A172 (cell line): Measurements from ENCODE around the gene FBXO47. TPM values are rescaled to one million over a fixed set of nuclear protein-coding genes. Genes with fewer than 3 reads are reported as not detected.
A peak's percentile ranks its signal among the peaks of the same experiment; 100 is the strongest.

ENCODE experiments used
- DNase-seq: peaks from one replicate; pipeline ENCODE4 v3.0.0-alpha.2; 2015; ENCODE audit warnings: low spot score
- total RNA-seq: library from RNA; depleted of rRNA; stranded (reverse); fragments of >200 nt; shearing (Covaris generic); gene quantifications from 2 replicates; pipeline ENCODE4 v1.2.3, GENCODE V29; 2014

Gene FBXO47
- total RNA-seq, 1 experiment from 2014 or later: not detected

GRCh38 chr17:38905375-38905774 is 61.8 kb downstream of the FBXO47 start:
- no peak for DNase-seq

- no peak for DNase-seq
Observed at GRCh38 chr17:38904892-38905291, 62.3 kb downstream of the FBXO47 start.

- DNase-seq: no peak
Observed at GRCh38 chr17:38903404-38903803, 63.8 kb downstream of the FBXO47 start.

DNA sequence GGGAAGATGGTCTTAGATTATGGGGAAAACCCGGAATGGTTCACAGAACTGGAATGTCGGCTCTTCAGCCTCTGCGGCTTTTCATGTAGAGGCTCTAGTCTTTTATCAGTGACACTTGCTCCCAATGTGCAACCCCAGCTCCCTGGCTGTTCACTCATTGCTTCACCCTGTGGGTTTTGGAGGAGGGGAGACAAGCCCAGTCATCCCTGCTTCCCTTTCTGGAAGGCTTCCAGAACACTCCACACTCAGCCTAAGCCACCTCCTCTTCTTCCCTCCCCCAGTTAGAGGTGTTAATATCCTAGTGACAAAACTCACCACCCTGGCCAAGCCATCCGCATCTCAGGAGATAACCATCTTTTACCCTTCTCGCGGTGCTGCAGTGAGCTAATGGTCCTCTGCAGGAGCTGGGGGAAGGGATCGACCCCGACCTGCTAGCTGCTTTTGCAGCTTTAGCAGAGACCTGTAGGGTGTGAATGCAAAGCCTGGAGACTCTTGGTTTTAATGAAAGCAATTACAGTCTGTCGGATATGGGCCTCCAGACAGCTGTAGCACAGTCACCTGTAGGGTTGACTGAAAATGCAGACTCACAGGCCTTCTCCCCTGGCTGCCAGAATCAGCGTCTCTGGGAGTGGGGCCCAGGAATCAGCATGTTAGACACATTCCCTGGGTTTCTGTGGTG is 66.1 kb downstream of the FBXO47 start:
- peak; percentile 100 for DNase-seq

DNA sequence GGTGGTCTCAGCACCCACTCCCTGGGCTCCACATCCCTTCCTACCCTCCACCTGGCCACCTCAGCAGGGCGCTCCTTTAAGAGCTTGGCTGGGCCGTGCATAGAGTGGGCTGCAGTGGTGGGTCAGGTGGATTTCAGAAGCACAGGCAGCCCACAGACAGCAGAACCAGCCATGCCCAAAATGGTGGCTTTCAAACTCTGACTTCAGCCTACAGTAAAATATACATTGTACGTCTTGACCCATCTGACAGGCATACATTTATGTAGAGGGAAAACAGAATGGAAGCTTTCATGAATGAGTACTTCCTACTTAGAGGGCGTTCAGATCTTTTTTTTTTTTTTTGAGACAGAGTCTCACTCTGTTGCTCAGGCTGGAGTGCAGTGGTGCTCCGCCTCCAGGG is 67.8 kb downstream of the FBXO47 start:
- DNase-seq: no peak

DNA sequence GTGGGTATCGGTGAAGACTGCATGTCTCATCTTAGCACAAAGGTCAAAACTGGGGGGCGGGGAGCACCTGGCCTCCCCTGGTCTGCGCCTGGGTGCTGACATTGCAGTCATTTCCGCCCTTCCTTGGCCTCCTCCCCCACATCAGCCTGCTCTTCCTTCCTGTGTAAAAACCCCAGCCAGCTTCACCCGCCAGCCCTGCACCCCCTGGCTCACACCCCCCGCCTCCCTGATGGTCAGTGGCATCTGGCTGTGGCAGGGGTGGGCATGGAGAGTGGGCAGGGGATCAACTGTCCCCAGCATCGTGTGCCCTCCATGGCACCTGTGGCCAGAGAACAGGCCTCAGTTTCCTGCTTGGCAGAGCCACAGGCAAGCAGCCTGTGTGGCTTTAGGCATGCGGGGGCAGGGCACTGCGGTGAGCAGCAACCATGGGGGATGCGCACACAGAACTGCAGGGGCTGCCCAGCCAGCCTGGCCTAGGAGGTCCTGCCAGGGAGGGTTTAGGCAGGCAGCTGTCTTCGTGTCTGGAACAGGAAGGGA is 68.3 kb downstream of the FBXO47 start:
- DNase-seq: peak; percentile 75

- no peak for DNase-seq
Observed at GRCh38 chr17:38898291-38898679, 68.9 kb downstream of the FBXO47 start.

- peak; percentile 71 for DNase-seq
Observed at GRCh38 chr17:38897671-38898290, 69.4 kb downstream of the FBXO47 start.

DNA sequence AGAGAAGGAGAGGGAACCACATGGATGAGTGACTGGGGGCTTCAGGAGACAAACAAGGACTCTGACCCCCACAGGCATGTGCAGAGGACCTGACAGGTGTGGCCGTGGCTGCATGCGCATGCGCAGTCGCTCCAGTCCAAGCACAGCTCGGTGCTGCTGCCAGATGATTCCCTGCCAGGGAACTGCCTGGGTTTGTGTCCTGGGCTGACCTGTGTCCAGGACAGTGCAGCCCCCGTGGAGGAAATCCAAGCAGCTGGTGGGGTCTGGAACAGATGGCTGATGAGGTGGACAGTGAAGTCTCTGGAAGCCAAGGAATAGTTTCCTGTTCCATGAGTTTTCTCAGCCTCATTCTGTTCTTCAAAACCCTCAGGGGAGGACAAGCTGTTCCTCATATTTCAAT is 70.0 kb downstream of the FBXO47 start:
- no peak for DNase-seq

DNA sequence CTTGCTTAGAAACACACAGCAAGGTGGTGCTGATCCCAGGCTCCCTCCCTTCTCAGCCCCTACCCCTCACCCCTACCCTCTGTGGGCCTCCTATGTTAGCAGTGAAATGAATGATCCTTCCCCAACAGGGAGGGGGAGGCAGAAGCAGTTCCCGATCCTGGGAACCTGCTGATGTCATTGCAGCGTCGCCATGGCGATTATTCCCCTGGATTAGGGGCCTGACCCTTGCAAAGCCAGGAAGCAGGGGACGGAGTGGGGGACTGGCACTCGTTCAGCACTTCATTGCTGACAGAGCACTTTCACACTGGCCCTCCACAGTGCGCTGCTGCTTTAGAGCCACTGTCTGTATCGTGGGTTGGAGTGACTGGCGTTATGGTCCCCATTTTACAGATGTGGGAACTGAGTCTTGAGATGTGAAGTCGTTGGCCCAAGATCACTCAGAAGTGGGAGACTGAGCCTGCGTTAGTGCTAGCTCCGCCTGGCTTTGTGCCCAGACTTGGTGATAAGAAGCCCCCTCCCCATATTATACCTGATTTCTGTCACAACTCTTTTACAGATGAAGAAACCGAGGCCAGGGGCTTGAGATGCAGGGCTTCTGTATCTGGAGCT is 70.8 kb downstream of the FBXO47 start:
- no peak for DNase-seq

GRCh38 chr17:38894276-38894675 is 72.9 kb downstream of the FBXO47 start:
- no peak for DNase-seq

GRCh38 chr17:38893607-38894006 is 73.6 kb downstream of the FBXO47 start:
- no peak for DNase-seq

GRCh38 chr17:38893113-38893512 is 74.1 kb downstream of the FBXO47 start:
- DNase-seq: no peak

GRCh38 chr17:38892620-38893019 is 74.6 kb downstream of the FBXO47 start:
- no peak for DNase-seq

DNA sequence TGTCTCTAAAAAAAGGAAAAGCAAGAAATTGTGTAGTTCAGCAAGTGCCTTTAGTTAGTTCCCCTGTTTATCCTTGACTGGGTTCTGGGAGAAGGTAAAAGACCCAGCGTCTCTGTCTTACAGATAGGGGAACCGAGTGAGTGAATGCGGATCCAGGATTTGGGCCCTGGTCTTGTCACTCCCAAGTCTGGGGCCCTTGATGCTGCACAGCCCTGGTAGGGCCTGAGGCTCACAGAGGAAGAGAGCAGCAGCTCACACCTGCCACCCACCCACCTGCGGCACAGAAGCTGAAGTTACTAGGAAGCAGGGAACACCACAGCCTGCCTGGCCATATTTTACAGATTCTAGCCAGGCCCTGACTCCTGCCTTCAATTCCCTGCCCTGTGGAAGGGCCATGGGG is 75.1 kb downstream of the FBXO47 start:
- no peak for DNase-seq

DNA sequence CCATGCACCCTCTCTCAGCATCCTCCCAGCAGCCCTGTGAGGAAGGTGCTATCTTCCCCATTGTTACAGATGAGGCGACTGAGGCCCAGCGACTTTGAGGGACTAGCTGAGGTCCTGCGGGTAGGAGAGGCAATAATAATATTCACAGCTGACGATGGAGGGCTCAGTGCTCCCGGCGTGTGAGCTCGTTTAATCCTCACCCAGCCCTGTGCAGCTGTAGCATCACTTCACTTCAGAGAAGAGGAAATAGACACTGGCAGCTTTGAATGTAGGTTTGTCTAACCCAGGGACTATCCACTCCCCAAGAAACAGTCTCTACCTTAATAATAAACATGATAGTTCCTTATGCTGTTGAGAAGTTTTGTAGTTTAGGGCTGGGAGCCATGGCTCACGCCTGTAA is 75.8 kb downstream of the FBXO47 start:
- DNase-seq: no peak

GRCh38 chr17:38890410-38890746 is 76.8 kb downstream of the FBXO47 start:
- DNase-seq: no peak

DNA sequence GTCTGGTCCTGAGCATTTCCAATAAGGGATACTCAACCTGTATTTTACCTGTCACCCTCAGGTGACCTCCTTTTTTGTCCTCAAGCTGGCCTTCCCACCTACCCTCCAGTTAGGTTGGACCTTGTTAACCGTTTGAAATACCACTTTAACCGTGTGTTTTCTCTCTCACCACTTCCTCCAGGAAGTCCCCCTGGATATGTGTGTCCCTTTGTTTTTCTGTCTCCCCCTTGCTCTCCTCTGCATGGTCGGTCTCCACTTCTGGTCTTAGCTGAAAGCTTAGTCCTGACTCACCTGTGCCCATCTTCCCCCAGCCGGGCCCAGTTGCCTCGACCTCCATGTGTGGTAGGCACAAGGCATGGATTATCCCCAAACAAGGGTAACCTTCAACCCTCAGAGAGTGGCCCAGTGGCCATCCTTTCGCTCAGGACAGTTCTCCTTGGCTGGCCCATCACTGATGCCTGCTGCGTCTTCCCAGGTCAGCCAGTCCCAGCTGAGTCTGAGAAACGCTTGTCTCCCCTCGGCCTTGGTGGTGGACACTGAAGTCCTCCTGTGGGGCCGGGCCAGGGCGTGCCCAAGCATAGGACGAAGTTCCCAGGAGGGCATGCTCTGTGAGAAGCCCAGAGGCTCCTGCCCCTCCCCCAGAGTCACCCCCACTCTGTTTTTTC is 77.3 kb downstream of the FBXO47 start:
- DNase-seq: no peak

- no peak for DNase-seq
Observed at GRCh38 chr17:38888842-38889241, 78.4 kb downstream of the FBXO47 start.

GRCh38 chr17:38886643-38887010 is 80.6 kb downstream of the FBXO47 start:
- no peak for DNase-seq
